Stomach (tissue), 9 donors: ENCODE measurements around the gene FAM120A. TPM values are rescaled to one million over a fixed set of nuclear protein-coding genes. Genes with fewer than 3 reads are reported as not detected.

ENCODE experiments used
- DNase-seq, 2 donors: peaks; one replicate each; pipeline versions ENCODE4 v3.0.0 to v3.0.0-alpha.2; 2013 to 2019
- H3K27ac ChIP-seq, 5 donors: fragments of 200-600 bp in 4 of 5; sonication (generic) in 4 of 5; one replicate each; pipeline ENCODE4 v1.5.1; 2013 to 2019; ENCODE audit warnings: mild to moderate bottlenecking in 1 of 5, moderate library complexity in 1 of 5
- H3K27me3 ChIP-seq, 3 donors: fragments of 200-600 bp; sonication (generic); one replicate each; pipeline ENCODE4 v1.5.1; 2017 to 2019; ENCODE audit warnings: mixed run types in 1 of 3
- H3K36me3 ChIP-seq, 4 donors: fragments of 200-600 bp; sonication (generic); 1 replicate in 3 of 4; 2 replicates in 1 of 4; pipeline ENCODE4 v1.5.1; 2016 to 2019
- H3K4me1 ChIP-seq, 4 donors: fragments of 200-600 bp; sonication (generic); one replicate each; pipeline ENCODE4 v1.5.1; 2016 to 2019
- H3K4me3 ChIP-seq, 4 donors: fragments of 200-600 bp; sonication (generic) in 3 of 4; one replicate each; pipeline ENCODE4 v1.5.1; 2016 to 2019; ENCODE audit warnings: mild to moderate bottlenecking in 1 of 4
- H3K9me3 ChIP-seq, 4 donors: fragments of 200-600 bp; sonication (generic); one replicate each; pipeline ENCODE4 v1.5.1; 2016 to 2019
- CTCF ChIP-seq, 7 experiments: fragments of 450-650 bp in 4 of 7; fragments of 200-600 bp in 3 of 7; sonication (generic) in 3 of 7; IDR thresholded peaks; one replicate each; pipeline ENCODE4 v1.5.1; 2016 to 2019; ENCODE audit warnings: antibody characterized with exemption in 7 of 7, control low read depth in 2 of 7, mild to moderate bottlenecking in 1 of 7
- EP300 ChIP-seq: sonication (generic); formaldehyde crosslinking; IDR thresholded peaks from one replicate; pipeline ENCODE4 v1.6.1; 2017; ENCODE audit warnings: antibody characterized with exemption
- POLR2A ChIP-seq, 4 donors: fragments of 450-650 bp; IDR thresholded peaks; one replicate each; pipeline ENCODE4 v1.6.1; 2016; ENCODE audit warnings: antibody characterized with exemption in 4 of 4, control low read depth in 2 of 4, mild to moderate bottlenecking in 1 of 4, moderate library complexity in 1 of 4
- POLR2AphosphoS5 ChIP-seq, 3 donors: sonication (generic); formaldehyde crosslinking; IDR thresholded peaks; one replicate each; pipeline ENCODE4 v1.6.1; 2016; ENCODE audit warnings: antibody characterized with exemption in 3 of 3
- WGBS, 5 donors: extraction: QIAGEN DNeasy Blood & Tissue Kit in 3 of 5; methylation state at CpG; one replicate each; pipeline versions ENCODE4 v1.1.5 to v1.1.7; 2013 to 2018; 5-methylcytosine and 5-hydroxymethylcytosine counted together
- intact Hi-C: fragments of 100-400 bp; cut with DNase I; formaldehyde crosslinking; loops from one replicate; pipeline ENCODE4 v1.15.1; 2023; ENCODE audit warnings: low total_unique reads
- polyA plus RNA-seq, 3 donors: library from polyadenylated mRNA; stranded (reverse); fragments of 200-250 nt; gene quantifications; one replicate each; pipeline ENCODE4 v1.2.3, GENCODE V29; 2013
- small RNA-seq, 4 donors: library from RNA; depleted of rRNA; stranded (forward); fragments of <200 nt; gene quantifications; one replicate each; pipeline ENCODE3, GENCODE V24; 2016
- total RNA-seq, 5 donors: library from RNA; depleted of rRNA; stranded (reverse); fragments of >200 nt; gene quantifications; one replicate each; pipeline versions ENCODE4 v1.1.0 to v1.2.3, GENCODE V29; 2014 to 2016
- donor health status: healthy with polysubstance abuse.
- donor health status: Bipolar disorder and iron deficiency.
- donor health status: healthy.

The FAM120A gene
- total and polyA plus RNA-seq, 8 donors: 35.8 to 192 (median 92.1) TPM

- intact Hi-C loops: no loop called here
- no peak overlapping the region for H3K4me3 ChIP-seq
- TF ChIP-seq EP300: no peak
- no peak for TF ChIP-seq CTCF (IDR thresholded peaks at IDR 0.05)
- TF ChIP-seq POLR2AphosphoS5 (IDR thresholded peaks at IDR 0.05): no peak
- TF ChIP-seq POLR2A (IDR thresholded peaks at IDR 0.05): no peak
- peaks cover 15 to 65% (median 33%) of the 10 kb centered on the region in 4 donors for H3K4me1 ChIP-seq
- WGBS, 5 donors: 82 to 91% (median 86%) methylated on average over 5 of the region's 5 CpGs
- peaks cover 0 to 11% (median 4%) of the 10 kb centered on the region in 4 donors for H3K9me3 ChIP-seq
- no peaks in the 10 kb centered on the region for H3K27me3 ChIP-seq
- no peak for DNase-seq
- no peak overlapping the region for H3K27ac ChIP-seq
- H3K36me3 ChIP-seq: peaks cover 0 to 6% (median 2%) of the 10 kb centered on the region in 4 donors
Observed at GRCh38 chr9:93614830-93615468, 163.5 kb downstream of the FAM120A start.

Small RNA genes lying within 50 kb of the gene (small RNA-seq; reads per million reads assigned to genes)
- 0 reads per million in 4 donors for gene RF00019

Other genes starting within 250 kb of the FAM120A start
- 100 to 1,000 TPM in 1 of 5 donors, 10 to 100 TPM in 4; 12.9 to 232 (median 40.3) TPM for gene FAM120AOS, start 1.9 kb downstream of the FAM120A start, total RNA-seq
- gene FAM120AOS, start 1.9 kb downstream of the FAM120A start, polyA plus RNA-seq: 10 to 100 TPM; 26.2 to 63.1 (median 38.4) TPM
- 10 to 100 TPM; 15.2 to 58.0 (median 22.8) TPM for gene PHF2, start 124.9 kb downstream of the FAM120A start, total RNA-seq
- 10 to 100 TPM; 14.2 to 17.5 (median 15.6) TPM for gene PHF2, start 124.9 kb downstream of the FAM120A start, polyA plus RNA-seq